ENCODE results near the gene WWOX.

The WWOX gene

GRCh38 chr16:78764478-78764877 is 665.0 kb downstream of the WWOX start:
- Histone ChIP-seq H3K79me2 (ENCODE audit: insufficient read depth, low read length) (no peaks in the 10 kb centered on the region), H3K4me3 (ENCODE audit: low read depth in 1 of 2, low read length in 2 of 2) (no peak overlapping the region), H3K27ac (ENCODE audit: low read length) (no peak overlapping the region), H3K4me2 (ENCODE audit: insufficient read depth, low read length) (no peak overlapping the region), H3K9ac (ENCODE audit: low read depth, low read length) (no peak overlapping the region), H2AFZ (ENCODE audit: low read depth, low read length) (no peak overlapping the region), H3K36me3 (ENCODE audit: insufficient read depth, low read length) (no peaks in the 10 kb centered on the region), H3K4me1 (ENCODE audit: insufficient read depth, low read length) (0 out of 2 replicates have a peak, but pooled peaks cover 3% of the 10 kb centered on the region), H4K20me1 (ENCODE audit: insufficient read depth, low read length) (no peaks in the 10 kb centered on the region), H3K9me3 (ENCODE audit: insufficient read depth, low read length, severe bottlenecking) (no peaks in the 10 kb centered on the region), H3K27me3 (ENCODE audit: insufficient read depth, low read length, poor library complexity) (no peaks in the 10 kb centered on the region)
- DNase-seq (no peak), ATAC-seq (ENCODE audit: insufficient read depth, low read depth) (no peak)
- TF ChIP-seq CTCF (IDR thresholded peaks at IDR 0.05; ENCODE audit: borderline replicate concordance, extremely low read depth, low read length, poor library complexity, severe bottlenecking) (no peak), EZH2 (IDR thresholded peaks at IDR 0.05; ENCODE audit: borderline replicate concordance, low read depth, low read length, severe bottlenecking) (no peak)

- Histone ChIP-seq H3K4me1 (ENCODE audit: insufficient read depth, low read length) (no peaks in the 10 kb centered on the region), H3K4me2 (ENCODE audit: insufficient read depth, low read length) (no peak overlapping the region), H3K79me2 (ENCODE audit: insufficient read depth, low read length) (no peaks in the 10 kb centered on the region), H4K20me1 (ENCODE audit: insufficient read depth, low read length) (no peaks in the 10 kb centered on the region), H3K4me3 (ENCODE audit: low read depth in 1 of 2, low read length in 2 of 2) (no peak overlapping the region), H3K36me3 (ENCODE audit: insufficient read depth, low read length) (no peaks in the 10 kb centered on the region), H3K9me3 (ENCODE audit: insufficient read depth, low read length, severe bottlenecking) (no peaks in the 10 kb centered on the region), H3K9ac (ENCODE audit: low read depth, low read length) (no peak overlapping the region), H2AFZ (ENCODE audit: low read depth, low read length) (no peak overlapping the region), H3K27me3 (ENCODE audit: insufficient read depth, low read length, poor library complexity) (no peaks in the 10 kb centered on the region), H3K27ac (ENCODE audit: low read length) (no peak overlapping the region)
- ATAC-seq (ENCODE audit: insufficient read depth, low read depth) (no peak), DNase-seq (peak; percentile 7)
- no peak for TF ChIP-seq CTCF (IDR thresholded peaks at IDR 0.05; ENCODE audit: borderline replicate concordance, extremely low read depth, low read length, poor library complexity, severe bottlenecking)
- TF ChIP-seq EZH2 (IDR thresholded peaks at IDR 0.05; ENCODE audit: borderline replicate concordance, low read depth, low read length, severe bottlenecking): no peak
These were observed 668.8 kb downstream of the WWOX start for GRCh38 chr16:78768226-78768625.

- Histone ChIP-seq H3K9ac (ENCODE audit: low read depth, low read length) (no peak overlapping the region), H3K79me2 (ENCODE audit: insufficient read depth, low read length) (no peaks in the 10 kb centered on the region), H3K4me3 (ENCODE audit: low read depth in 1 of 2, low read length in 2 of 2) (no peak overlapping the region), H3K9me3 (ENCODE audit: insufficient read depth, low read length, severe bottlenecking) (no peaks in the 10 kb centered on the region), H4K20me1 (ENCODE audit: insufficient read depth, low read length) (no peaks in the 10 kb centered on the region), H3K36me3 (ENCODE audit: insufficient read depth, low read length) (no peaks in the 10 kb centered on the region), H2AFZ (ENCODE audit: low read depth, low read length) (no peak overlapping the region), H3K27ac (ENCODE audit: low read length) (no peak overlapping the region), H3K27me3 (ENCODE audit: insufficient read depth, low read length, poor library complexity) (no peaks in the 10 kb centered on the region), H3K4me2 (ENCODE audit: insufficient read depth, low read length) (no peak overlapping the region), H3K4me1 (ENCODE audit: insufficient read depth, low read length) (no peaks in the 10 kb centered on the region)
- ATAC-seq (ENCODE audit: insufficient read depth, low read depth): no peak
- TF ChIP-seq EZH2 (IDR thresholded peaks at IDR 0.05; ENCODE audit: borderline replicate concordance, low read depth, low read length, severe bottlenecking) (no peak), CTCF (IDR thresholded peaks at IDR 0.05; ENCODE audit: borderline replicate concordance, extremely low read depth, low read length, poor library complexity, severe bottlenecking) (no peak)
- DNase-seq: no peak
These were observed 669.3 kb downstream of the WWOX start for GRCh38 chr16:78768718-78769117.
